Measurements from ENCODE around the gene CISD2.
"Not testable (repeated sequence)": the region's sequence is repeated elsewhere in the genome, so short reads cannot be mapped to it uniquely, and the experiment has no call there.

CISD2 gene

GRCh38 chr4:102868153-102868780, 525 bp upstream of the CISD2 start:
- peaks cover 22% of the 10 kb centered on the region for H3K36me3 ChIP-seq (ENCODE audit: insufficient read depth, low read length)
- ATAC-seq (ENCODE audit: insufficient read depth, low read depth) (peak; percentile 52), DNase-seq (peak; percentile 39)
- peak overlapping the region; percentile 63 to 85; a peak in 3 of 4 replicates for H3K4me3 ChIP-seq (ENCODE audit: low read depth in 1 of 2, low read length in 2 of 2)
- H3K4me1 ChIP-seq (ENCODE audit: insufficient read depth, low read length) = peaks cover 59% of the 10 kb centered on the region
- H3K9me3 ChIP-seq (ENCODE audit: insufficient read depth, low read length, severe bottlenecking) = no peaks in the 10 kb centered on the region
- H3K9ac ChIP-seq (ENCODE audit: low read depth, low read length) = peak overlapping the region; percentile 71
- TF ChIP-seq CTCF (IDR thresholded peaks at IDR 0.05; ENCODE audit: borderline replicate concordance, extremely low read depth, low read length, poor library complexity, severe bottlenecking) (no peak), EZH2 (IDR thresholded peaks at IDR 0.05; ENCODE audit: borderline replicate concordance, low read depth, low read length, severe bottlenecking) (no peak)
- peak overlapping the region; percentile 95 for H3K27ac ChIP-seq (ENCODE audit: low read length)
- H4K20me1 ChIP-seq (ENCODE audit: insufficient read depth, low read length) = no peaks in the 10 kb centered on the region
- peak overlapping the region; percentile 97 for H3K4me2 ChIP-seq (ENCODE audit: insufficient read depth, low read length)
- H2AFZ ChIP-seq (ENCODE audit: low read depth, low read length) = peak overlapping the region; percentile 89
- H3K79me2 ChIP-seq (ENCODE audit: insufficient read depth, low read length) = peaks cover 94% of the 10 kb centered on the region
- no peaks in the 10 kb centered on the region for H3K27me3 ChIP-seq (ENCODE audit: insufficient read depth, low read length, poor library complexity)

GRCh38 chr4:102869569-102870197, 891 bp downstream of the CISD2 start:
- Histone ChIP-seq H3K27me3 (ENCODE audit: insufficient read depth, low read length, poor library complexity) (no peaks in the 10 kb centered on the region), H2AFZ (ENCODE audit: low read depth, low read length) (peak overlapping the region; percentile 65), H3K9ac (ENCODE audit: low read depth, low read length) (peak overlapping the region; percentile 71), H4K20me1 (ENCODE audit: insufficient read depth, low read length) (no peaks in the 10 kb centered on the region), H3K4me1 (ENCODE audit: insufficient read depth, low read length) (peaks cover 55% of the 10 kb centered on the region), H3K79me2 (ENCODE audit: insufficient read depth, low read length) (peaks cover 94% of the 10 kb centered on the region), H3K9me3 (ENCODE audit: insufficient read depth, low read length, severe bottlenecking) (no peaks in the 10 kb centered on the region), H3K4me3 (ENCODE audit: low read depth in 1 of 2, low read length in 2 of 2) (peak overlapping the region; percentile 35 to 63), H3K4me2 (ENCODE audit: insufficient read depth, low read length) (peak overlapping the region; percentile 97), H3K36me3 (ENCODE audit: insufficient read depth, low read length) (peaks cover 19% of the 10 kb centered on the region), H3K27ac (ENCODE audit: low read length) (peak overlapping the region; percentile 95)
- ATAC-seq (ENCODE audit: insufficient read depth, low read depth) (peak; percentile 42), DNase-seq (no peak)
- TF ChIP-seq CTCF (IDR thresholded peaks at IDR 0.05; ENCODE audit: borderline replicate concordance, extremely low read depth, low read length, poor library complexity, severe bottlenecking) = no peak
- TF ChIP-seq EZH2 (IDR thresholded peaks at IDR 0.05; ENCODE audit: borderline replicate concordance, low read depth, low read length, severe bottlenecking) = no peak

- Histone ChIP-seq H3K9me3 (ENCODE audit: insufficient read depth, low read length, severe bottlenecking) (peaks cover 11% of the 10 kb centered on the region), H3K4me3 (ENCODE audit: low read depth in 1 of 2, low read length in 2 of 2) (no peak overlapping the region), H3K27me3 (ENCODE audit: insufficient read depth, low read length, poor library complexity) (no peaks in the 10 kb centered on the region), H3K27ac (ENCODE audit: low read length) (no peak overlapping the region), H4K20me1 (ENCODE audit: insufficient read depth, low read length) (no peaks in the 10 kb centered on the region), H3K36me3 (ENCODE audit: insufficient read depth, low read length) (peaks cover 35% of the 10 kb centered on the region), H3K4me1 (ENCODE audit: insufficient read depth, low read length) (peaks cover 35% of the 10 kb centered on the region), H3K9ac (ENCODE audit: low read depth, low read length) (no peak overlapping the region), H3K4me2 (ENCODE audit: insufficient read depth, low read length) (peak overlapping the region; percentile 28), H2AFZ (ENCODE audit: low read depth, low read length) (no peak overlapping the region), H3K79me2 (ENCODE audit: insufficient read depth, low read length) (peaks cover 94% of the 10 kb centered on the region)
- DNase-seq (no peak), ATAC-seq (ENCODE audit: insufficient read depth, low read depth) (no peak)
- no peak for TF ChIP-seq CTCF (IDR thresholded peaks at IDR 0.05; ENCODE audit: borderline replicate concordance, extremely low read depth, low read length, poor library complexity, severe bottlenecking)
- TF ChIP-seq EZH2 (IDR thresholded peaks at IDR 0.05; ENCODE audit: borderline replicate concordance, low read depth, low read length, severe bottlenecking) = no peak
Measured at GRCh38 chr4:102871772-102872171, 3.0 kb downstream of the CISD2 start.

GRCh38 chr4:102877477-102878106, 8.8 kb downstream of the CISD2 start:
- H4K20me1 ChIP-seq (ENCODE audit: insufficient read depth, low read length); DNase-seq; ATAC-seq (ENCODE audit: insufficient read depth, low read depth); H3K9ac ChIP-seq (ENCODE audit: low read depth, low read length); H2AFZ ChIP-seq (ENCODE audit: low read depth, low read length); H3K27me3 ChIP-seq (ENCODE audit: insufficient read depth, low read length, poor library complexity); H3K4me2 ChIP-seq (ENCODE audit: insufficient read depth, low read length); H3K27ac ChIP-seq (ENCODE audit: low read length); H3K4me3 ChIP-seq (ENCODE audit: low read depth in 1 of 2, low read length in 2 of 2); H3K4me1 ChIP-seq (ENCODE audit: insufficient read depth, low read length): not testable (repeated sequence)
- Histone ChIP-seq H3K36me3 (ENCODE audit: insufficient read depth, low read length) (peaks cover 50% of the 10 kb centered on the region), H3K9me3 (ENCODE audit: insufficient read depth, low read length, severe bottlenecking) (peaks cover 21% of the 10 kb centered on the region), H3K79me2 (ENCODE audit: insufficient read depth, low read length) (peaks cover 82% of the 10 kb centered on the region)

- DNase-seq; H3K27me3 ChIP-seq (ENCODE audit: insufficient read depth, low read length, poor library complexity); H3K4me2 ChIP-seq (ENCODE audit: insufficient read depth, low read length); H3K27ac ChIP-seq (ENCODE audit: low read length); ATAC-seq (ENCODE audit: insufficient read depth, low read depth); H3K9ac ChIP-seq (ENCODE audit: low read depth, low read length); H3K4me1 ChIP-seq (ENCODE audit: insufficient read depth, low read length); H4K20me1 ChIP-seq (ENCODE audit: insufficient read depth, low read length); H3K4me3 ChIP-seq (ENCODE audit: low read depth in 1 of 2, low read length in 2 of 2); H2AFZ ChIP-seq (ENCODE audit: low read depth, low read length): not testable (repeated sequence)
- Histone ChIP-seq H3K79me2 (ENCODE audit: insufficient read depth, low read length) (peaks cover 80% of the 10 kb centered on the region), H3K36me3 (ENCODE audit: insufficient read depth, low read length) (peaks cover 44% of the 10 kb centered on the region), H3K9me3 (ENCODE audit: insufficient read depth, low read length, severe bottlenecking) (peaks cover 21% of the 10 kb centered on the region)
Measured at GRCh38 chr4:102878349-102878748, 9.6 kb downstream of the CISD2 start.
